Stimulated activated CD4-positive, alpha-beta T cell treated with anti-CD3 and anti-CD28 coated beads, Interleukin-1b, Interleukin-23, amount 100 ng/mL, for 24 hours (primary cell): ENCODE measurements around the gene PPEF2.
"Not testable (repeated sequence)": the region's sequence is repeated elsewhere in the genome, so short reads cannot be mapped to it uniquely, and the experiment has no call there.

Experiments
- DNase-seq, 4 experiments: peaks; one replicate each; pipeline ENCODE4 v3.0.0-alpha.2; 2020; ENCODE audit warnings: low read depth in 4 of 4, low spot score in 1 of 4

Gene PPEF2

DNA sequence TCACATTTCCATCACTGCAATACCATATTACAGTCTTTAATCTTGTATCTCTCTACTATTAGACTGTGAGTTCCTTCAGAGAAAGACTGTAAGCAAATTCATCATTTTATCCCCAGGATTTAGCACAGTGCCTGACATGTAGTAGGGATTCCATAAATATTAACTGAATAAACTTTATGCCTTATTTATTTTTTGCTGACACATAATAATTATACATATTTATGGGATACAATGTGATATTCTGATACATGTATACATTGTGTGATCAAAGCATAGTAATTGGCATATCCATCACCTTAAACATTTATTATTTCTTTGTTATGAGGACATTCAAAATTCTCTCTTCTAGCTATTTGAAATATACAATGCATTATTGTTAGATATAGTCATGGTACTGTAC, 3.7 kb downstream of the PPEF2 start:
- no peak for DNase-seq

GRCh38 chr4:75895744-75896314, 6.4 kb downstream of the PPEF2 start:
- DNase-seq: peak in 1 of 4 experiments; percentile 1

GRCh38 chr4:75892508-75892907, 9.7 kb downstream of the PPEF2 start:
- DNase-seq: no peak

GRCh38 chr4:75891611-75892010, 10.6 kb downstream of the PPEF2 start:
- no peak for DNase-seq

DNA sequence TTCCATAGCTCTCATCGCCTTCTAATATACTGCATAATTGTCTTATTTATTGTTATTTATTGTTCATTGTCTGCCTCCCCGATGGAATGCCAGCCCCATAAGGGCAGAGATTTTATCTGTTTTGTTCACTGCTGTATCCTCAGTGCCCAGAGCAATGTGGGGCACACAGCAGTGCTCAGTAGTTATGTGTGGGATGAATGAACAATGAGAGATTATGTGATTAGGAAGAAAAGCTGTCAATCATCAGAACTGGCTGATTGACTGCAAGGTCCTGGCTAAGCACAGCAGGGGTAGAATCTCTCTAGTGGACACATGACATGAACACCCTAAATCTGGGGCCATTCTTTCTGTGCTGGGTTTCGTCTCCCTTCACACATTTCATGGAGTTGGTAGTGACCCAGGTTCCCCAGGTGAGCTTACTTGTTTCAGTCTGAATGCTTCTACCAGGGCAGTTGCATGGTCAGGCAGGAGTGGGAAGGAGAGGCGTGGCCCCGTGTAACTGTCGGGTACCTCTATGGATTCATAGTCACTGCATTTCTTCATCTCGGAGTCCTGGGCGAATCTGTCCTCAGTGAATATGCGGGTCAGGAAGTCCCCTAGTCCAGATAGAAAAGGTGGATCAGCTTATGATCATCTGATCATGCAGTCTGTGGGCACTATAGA, 12.6 kb downstream of the PPEF2 start:
- no peak for DNase-seq

DNA sequence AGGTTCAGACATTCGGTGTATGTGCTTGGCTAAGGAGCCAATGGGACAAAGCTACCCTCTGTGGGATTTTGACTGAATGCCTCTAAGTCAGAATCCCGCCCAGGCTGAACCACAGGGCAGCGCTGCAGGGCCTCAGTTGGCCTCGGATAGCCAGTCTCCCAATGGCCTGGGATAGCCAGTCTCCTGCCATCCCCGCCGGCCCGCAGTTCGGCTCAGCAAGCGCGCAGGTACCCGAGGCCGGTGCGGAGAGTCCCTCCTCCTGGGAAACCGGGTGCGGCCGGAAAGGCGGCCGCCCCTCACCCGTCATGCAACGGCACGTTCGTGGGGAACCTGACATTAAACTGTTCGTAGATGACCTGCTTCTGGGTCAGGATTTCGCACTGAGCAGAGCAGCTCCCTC, 16.1 kb downstream of the PPEF2 start:
- no peak for DNase-seq

DNA sequence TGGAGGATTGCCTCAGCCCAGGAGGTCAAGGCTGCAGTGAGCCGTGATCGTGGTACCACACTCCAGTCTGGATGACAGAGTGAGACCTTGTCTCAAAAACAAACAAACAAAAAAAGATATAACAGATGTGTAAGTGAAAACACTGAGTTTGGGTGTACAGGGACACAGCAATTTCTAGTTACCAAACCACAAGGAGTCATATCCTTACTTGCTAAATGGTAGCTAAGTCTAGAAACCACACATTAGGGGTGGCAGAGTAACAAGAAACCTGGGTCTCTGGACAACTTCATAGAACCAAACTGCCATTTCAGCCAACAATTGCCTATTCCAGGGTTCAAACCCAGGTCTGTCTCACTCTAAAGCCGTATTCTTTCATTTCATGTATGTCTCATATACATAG, 20.8 kb downstream of the PPEF2 start:
- DNase-seq: no peak

GRCh38 chr4:75880278-75880677, 22.0 kb downstream of the PPEF2 start:
- DNase-seq: no peak

DNA sequence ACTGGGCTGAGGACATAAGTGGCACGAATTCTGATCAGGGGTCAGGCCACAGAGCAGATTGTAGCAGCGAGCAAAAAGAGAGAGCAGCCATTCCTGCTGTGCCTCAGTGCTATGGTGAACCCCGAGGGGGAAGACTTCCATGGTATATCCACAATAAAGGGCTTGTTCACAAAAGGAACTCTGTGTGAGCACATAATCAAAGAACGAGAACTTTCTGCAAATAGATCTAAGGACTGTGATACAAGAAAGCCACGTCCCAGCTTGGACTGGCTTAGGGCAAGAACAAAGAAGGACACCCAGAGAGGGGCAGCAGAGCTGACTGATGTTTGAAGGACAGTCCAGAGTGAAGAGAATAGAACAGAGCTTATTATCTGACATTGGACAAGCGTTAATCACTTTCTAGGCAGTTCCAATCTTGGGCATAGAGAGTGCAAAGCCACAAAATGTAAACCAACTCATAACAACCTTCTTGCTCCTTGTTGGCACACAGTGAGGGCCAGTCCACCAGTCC, 24.0 kb downstream of the PPEF2 start:
- no peak for DNase-seq

- DNase-seq: no peak
These were observed 26.0 kb downstream of the PPEF2 start for GRCh38 chr4:75876218-75876617.

DNA sequence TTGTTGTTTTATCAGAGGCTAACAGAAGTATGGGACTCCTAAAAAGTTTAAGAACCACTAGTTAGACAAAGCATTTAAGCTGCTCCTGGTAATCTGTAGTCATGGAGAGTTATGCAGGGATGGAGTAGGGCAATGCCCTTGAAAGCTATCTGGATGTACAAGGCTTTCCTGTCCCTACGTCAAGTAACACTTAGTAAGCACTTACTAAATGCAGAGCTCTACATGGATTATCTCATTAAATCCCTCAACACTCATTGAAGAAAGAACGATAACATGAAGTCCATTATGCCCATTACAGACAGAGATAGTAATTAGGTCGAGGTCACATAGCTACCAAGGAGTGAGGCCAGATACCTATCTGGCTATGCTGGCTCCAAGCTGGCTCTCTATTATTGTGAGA, 33.2 kb downstream of the PPEF2 start:
- DNase-seq: no peak

- no peak for DNase-seq
These were observed 35.1 kb downstream of the PPEF2 start for GRCh38 chr4:75867130-75867529.

DNA sequence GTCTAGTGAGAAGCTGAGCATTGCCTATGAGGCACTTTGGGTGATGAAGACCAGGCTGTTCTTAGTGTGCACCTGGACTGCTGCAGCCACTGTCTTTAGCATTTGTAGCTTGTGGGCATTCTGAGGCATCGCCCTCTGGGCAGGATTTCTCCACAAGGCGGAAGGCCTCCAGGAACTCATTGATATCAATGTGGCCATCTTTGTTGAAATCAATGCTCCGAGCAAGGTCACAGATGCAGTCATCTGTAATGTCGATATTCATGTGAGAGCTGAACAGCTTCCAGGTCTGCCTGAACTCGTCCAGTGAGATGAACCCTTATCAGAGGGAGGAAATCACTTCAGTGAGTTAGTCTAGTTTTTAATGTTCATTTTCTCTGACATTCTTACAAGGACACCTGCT, 41.6 kb downstream of the PPEF2 start:
- DNase-seq: no peak

- DNase-seq: no peak
These were observed 43.5 kb downstream of the PPEF2 start for GRCh38 chr4:75858721-75859120.

- DNase-seq: no peak
These were observed 52.8 kb downstream of the PPEF2 start for GRCh38 chr4:75849461-75849860.

GRCh38 chr4:75848891-75849290, 53.4 kb downstream of the PPEF2 start:
- no peak for DNase-seq

DNA sequence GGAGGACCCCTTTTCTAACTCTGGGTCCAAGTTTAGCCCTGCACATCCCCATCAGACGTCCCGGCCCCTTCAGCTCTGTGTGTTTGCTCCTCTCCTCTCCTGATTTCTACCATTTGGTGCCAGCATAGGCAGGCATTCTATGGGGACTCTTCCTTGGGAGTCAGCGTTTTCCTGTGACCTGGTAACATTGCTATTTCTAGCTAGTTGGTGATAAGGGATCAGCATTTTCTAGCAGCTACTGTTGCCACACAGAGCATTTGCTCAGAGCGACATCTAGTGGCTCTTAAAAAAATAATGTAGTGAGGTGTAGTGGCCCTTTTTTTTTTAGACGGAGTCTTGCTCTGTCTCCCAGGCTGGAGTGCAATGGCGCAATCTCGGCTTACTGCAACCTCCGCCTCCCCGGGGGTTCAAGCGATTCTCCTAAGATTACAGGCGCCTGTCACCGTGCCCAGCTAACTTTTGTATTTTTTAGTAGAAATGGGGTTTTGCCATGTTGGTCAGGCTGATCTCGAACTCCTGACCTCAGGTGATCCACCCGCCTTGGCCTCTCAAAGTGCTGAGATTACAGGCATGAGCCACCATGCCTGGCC, 54.0 kb downstream of the PPEF2 start:
- not testable (repeated sequence) for DNase-seq

GRCh38 chr4:75845992-75846391, 56.3 kb downstream of the PPEF2 start:
- no peak for DNase-seq

GRCh38 chr4:75844151-75844662, 58.0 kb downstream of the PPEF2 start:
- DNase-seq: no peak

- DNase-seq: no peak
These were observed 58.7 kb downstream of the PPEF2 start for GRCh38 chr4:75843596-75843995.

- DNase-seq: no peak
These were observed 60.4 kb downstream of the PPEF2 start for GRCh38 chr4:75841641-75842520.
